GM19023 (cell line): ENCODE results near the gene TTC39B.
"Not testable (repeated sequence)": the region's sequence is repeated elsewhere in the genome, so short reads cannot be mapped to it uniquely, and the experiment has no call there.

Experiments
- ATAC-seq: cut with Tn5 transposase; IDR thresholded peaks from one replicate; pipeline ENCODE4 v1.9.1; 2021; ENCODE audit warnings: mild to moderate bottlenecking, moderate library complexity; ENCODE audit not compliant: unreplicated experiment

The TTC39B gene

DNA sequence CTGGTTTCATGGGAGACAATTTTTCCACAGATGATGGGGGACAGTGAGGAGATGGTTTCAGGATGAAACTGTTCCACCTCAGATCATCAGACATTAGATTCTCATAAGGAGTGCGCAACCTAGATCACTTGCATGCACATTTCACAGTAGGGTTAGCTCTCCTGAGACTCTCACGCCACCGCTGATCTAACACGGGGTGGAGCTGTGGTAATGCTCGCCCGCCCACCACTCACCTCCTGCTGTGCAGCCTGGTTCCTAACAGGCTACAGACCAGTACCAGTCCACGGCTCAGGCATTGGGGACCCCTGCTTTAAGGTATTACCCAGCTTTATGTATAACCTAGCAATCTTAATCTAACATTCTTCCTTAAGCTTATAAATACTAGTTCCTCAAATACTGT lies 35.6 kb downstream of the TTC39B start:
- ATAC-seq, result no peak

DNA sequence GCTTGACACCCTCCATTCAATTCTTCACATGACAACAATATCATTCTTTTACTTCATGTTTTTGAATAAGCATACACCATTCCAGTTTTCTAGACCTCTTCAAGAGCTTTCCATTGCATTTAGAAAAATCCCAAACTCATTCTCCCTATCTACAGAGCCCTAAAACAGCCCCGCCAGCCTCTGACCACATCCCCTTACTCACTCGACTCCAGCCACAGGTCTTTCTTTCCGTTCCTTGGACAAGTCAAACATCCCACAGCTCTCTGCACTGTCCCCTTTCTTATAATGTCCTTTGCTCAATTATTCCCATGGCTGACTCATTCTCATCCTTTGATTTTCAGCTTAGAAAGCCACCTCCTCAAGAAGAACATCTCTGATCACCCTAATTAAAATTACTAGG lies 38.2 kb downstream of the TTC39B start:
- ATAC-seq, result no peak

DNA sequence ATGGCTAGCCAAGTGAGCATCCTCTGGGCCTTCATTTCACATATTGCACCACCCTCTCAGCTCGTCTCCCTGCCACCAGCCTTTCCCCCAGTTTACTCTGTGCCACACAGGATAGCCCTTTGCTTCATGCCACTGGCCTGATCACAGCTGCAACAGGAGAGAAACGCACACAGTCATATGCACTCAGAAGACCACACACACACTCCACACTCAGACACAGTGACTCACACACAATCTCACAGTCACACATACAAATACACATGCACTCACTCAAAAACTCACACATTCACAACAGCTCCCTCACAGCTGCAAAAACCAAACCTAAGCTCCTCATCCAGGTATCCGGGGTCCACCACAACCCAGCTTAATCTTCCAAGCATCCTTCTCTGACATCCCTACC lies 38.7 kb downstream of the TTC39B start:
- ATAC-seq, result no peak

DNA sequence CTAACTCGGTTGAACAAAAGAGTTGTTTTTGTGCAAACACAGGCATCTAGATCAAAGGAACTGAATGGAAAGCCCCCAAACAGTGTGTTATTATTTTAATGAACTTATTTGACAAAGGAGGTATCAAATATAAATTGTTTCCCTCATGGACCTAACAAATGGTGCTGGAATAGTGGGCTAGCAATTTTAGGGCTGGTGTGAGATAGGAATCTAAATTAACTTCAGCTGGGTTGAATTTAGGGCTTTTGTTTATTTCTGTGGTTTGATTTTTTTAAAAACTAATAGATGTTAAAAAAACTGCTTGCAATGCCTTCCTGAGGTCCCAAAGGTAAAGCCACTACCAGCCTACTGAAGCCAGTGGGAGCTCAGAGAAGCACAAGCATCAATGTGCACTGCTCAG lies 42.1 kb downstream of the TTC39B start:
- ATAC-seq, result no peak

DNA sequence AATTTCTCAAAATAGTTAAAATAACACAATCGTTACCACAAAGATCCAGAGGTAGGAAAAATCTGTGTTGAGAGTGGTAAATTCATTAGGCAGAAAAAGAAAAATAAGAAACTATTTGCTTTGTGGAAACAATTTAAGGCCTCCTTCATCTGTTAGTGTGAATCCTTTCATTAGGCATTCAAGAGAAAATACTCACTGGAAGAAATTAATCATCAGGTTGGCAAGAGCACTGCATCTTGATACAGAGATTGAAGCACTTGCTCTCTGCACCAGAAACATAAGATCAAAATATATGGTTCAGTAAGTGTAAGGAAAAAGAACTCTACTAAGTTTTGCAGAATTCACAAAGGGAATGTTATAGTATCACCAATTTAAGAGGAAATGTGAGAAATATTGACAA lies 44.4 kb downstream of the TTC39B start:
- no peak for ATAC-seq

DNA sequence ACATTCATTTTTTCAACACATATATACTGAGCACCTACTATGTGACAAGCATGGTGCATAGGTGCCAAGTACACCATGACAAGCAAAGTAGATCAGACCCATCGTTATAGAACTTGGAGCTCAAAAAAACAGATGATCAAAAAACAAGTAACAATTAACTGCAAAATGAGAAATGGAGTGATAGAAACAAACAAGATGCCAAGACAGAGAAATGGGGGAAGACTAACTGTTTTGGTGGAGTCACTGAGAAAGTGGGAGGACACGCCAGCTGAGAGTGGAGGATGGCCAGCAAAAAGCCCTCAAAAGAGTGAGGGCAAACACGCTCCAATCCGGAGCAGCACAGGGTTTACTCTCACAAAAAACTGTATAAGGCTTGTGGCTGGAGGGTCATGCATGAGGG lies 50.6 kb downstream of the TTC39B start:
- no peak for ATAC-seq

DNA sequence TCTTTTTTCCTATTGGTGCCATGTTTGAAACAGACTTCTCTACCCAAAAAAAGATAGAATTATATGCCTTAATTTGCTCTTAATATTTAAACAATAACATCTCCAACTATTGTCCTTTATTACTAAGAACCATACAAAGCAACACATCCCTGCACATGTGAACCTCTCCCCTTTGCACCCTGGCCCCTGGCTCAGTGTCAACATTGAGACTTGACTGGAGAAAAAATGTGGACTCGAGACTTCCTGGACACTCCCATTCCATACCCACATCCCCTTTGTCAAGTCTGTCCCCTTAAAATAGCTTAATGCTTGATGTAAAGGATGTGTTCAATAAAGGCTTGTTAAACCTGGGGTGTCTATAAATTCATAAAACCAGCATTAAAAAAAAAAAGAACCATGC lies 53.2 kb downstream of the TTC39B start:
- no peak for ATAC-seq

DNA sequence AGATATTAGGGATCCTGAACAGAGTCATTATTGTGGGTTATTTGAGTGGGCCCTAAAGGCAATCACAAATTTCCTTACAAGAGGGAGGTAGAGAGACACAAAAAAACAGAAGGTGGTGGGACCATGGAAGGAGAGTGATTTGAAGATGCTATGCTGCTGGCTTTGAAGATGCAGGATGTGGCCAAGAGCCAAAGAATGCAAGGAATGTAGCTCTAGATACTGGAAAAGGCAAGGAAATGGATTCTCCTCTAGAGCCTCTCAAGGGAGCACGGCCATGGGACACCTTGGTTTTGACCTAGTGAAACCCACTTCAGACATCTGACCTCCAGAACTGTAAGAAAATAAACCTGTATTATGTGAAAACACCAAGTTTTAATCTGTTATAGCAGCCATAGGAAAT lies 53.8 kb downstream of the TTC39B start:
- no peak for ATAC-seq

DNA sequence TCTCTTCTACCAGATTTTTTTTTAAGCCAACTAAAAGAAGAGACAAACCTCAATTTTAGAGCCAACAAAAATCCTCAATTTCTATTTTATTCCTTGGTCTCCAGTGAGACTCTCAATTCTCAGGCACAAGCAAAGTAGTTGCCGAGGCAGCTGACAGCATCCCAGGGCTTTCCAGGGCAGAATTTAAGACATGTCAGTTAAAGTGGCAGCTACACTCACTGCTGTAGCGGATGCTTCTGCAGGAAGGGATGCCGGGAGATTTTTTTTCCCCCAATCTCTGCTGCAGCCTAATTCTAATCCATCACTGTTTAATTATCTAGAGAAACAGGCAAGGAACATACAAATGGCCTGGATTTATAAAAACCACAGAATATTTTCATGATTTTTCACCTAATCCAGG lies 57.0 kb downstream of the TTC39B start:
- ATAC-seq, result no peak

DNA sequence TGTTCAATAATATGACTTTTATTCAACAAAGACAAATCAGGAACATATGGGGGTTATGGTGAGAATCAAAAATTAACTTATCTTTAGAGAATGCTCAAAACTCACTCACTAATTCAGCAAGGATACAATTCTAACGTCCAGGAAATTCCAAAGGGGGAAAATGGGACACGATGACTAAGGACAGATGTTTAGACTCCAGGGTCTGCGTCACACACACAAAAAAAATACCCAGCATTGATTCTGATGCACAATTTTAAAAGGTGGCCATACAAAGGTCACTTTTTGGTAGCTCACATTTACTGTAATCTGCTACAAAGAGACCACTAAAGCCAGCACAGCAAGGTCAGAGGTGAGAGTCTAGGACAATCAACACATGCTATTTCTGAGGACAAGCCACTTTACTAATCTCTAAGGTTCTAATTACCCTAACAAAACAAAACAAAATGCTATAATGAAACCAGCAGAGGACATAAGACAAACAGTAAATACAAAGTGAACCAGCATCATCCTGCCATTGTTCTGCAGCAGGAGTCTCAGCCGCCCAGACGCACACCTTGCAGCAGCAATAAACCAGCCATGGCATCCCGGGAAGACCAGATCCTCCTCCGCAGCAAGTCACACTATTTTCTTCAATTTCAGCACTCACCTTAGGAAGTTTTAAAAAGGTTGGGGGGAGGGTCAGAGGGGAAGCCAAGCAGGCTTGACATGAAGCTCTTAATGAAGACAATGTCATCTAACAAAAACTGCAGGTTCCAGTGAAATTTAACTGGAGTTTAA lies 57.8 kb downstream of the TTC39B start:
- ATAC-seq, result no peak

DNA sequence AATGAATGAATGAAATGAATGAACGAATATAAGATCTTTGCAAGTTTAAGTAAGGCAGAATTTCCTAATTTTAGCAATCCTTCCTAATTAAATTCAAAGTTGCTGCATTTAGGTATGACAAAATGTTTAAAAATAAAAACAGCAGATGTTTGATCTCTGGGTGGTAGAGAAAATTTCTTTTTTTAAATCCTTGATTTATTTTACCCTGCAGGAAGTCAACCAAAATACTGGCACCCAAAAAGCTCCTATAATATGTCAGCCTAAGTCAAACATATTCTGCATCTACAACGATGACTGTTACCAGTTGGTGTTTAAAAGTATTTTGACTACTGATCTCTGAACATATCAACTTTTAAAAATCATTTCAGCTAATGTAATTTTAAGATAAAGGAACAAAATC lies 58.4 kb downstream of the TTC39B start:
- no peak for ATAC-seq

DNA sequence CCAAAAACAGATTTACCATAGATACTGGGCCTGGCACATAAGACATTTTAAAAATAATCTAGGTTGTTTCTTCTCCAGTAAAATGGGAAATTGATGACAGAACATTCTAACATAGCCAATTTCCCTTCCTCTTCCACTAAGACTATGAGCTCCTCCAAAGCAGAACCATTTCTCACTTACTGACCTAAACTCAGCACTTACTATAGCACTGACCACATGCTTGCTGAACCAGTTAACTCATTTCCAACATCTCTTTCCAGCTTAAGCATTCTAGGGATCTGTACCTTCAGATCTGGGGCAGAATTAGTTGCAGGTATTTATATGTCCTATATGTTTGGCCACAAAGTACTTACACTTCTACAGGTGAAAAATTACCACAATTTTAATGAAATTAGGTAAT lies 58.9 kb downstream of the TTC39B start:
- no peak for ATAC-seq

DNA sequence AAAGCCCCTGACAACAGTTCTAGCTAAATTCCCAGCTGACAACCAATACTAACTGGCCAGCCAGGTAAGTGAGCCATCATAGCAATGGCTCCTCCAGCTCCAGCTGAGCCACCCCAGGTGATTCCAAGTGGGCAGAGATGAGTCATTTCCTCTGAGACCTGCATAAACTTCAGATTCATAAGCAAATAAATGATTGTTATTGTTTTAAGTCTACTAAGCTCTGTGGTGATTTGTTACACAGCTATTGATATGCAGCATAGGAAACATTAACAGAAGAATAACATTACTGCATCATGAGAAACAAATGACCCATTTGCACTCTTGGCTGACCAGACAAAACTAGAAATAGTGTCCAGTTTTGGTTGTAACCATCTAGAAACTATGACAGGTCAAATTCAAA lies 60.3 kb downstream of the TTC39B start:
- ATAC-seq, result no peak

DNA sequence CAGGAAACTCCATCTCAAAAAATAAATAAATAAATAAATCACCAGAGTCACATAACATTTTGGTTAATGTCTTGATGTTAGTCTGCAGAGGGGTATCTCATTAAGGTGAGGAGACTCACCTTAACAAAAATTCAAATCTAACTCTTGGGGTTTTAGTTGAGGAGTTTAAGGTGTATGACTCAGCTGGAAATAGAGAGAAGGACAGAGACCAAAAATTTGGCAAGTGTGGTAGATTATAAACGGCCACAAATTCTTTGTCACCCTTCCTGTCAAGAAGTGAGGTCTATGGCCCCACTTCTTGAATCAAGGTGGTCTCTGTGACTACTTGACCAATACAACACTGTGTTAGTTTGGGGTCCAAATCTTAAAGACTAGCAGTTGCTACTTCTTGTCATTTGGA lies 60.8 kb downstream of the TTC39B start:
- ATAC-seq, result no peak

DNA sequence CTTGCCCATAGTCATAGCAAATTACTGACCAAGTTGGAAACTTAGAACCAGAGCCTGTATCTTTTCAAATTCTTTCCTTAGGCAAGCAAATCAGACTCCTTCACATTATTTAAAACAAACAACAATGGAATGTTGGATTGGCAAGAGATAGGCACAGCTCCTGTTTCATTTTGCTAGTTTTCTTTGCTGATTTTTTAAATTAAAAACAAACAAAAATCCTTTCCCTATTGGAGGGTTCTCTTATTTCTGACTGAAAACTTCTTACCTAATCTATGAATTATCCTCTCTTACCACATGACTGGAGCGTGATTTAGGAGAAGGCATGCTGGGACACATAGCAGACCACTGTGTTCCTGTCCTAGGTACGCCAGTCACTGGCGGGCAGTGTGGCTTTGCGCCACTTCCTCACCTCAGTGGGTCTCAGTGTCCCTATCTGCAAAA lies 63.0 kb downstream of the TTC39B start:
- no peak for ATAC-seq

DNA sequence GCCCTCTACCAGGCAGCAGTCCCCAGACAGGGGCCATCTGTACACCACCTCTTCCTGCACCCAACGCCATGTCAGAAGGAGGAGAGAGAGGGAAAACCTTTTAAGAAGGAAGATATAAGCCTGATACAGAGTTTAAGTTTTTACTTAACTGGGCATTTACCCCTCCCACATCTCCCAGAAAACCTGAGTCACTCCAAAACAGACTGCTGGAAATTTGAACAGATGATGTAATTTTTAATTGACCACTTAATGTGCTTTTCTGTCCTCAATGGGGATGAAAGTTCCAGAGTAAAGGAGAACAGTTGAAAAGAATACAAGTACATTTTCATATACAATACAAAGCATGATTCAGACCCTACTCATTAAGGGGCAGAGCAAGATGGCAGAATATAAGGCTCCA lies 63.9 kb downstream of the TTC39B start:
- ATAC-seq, result no peak

DNA sequence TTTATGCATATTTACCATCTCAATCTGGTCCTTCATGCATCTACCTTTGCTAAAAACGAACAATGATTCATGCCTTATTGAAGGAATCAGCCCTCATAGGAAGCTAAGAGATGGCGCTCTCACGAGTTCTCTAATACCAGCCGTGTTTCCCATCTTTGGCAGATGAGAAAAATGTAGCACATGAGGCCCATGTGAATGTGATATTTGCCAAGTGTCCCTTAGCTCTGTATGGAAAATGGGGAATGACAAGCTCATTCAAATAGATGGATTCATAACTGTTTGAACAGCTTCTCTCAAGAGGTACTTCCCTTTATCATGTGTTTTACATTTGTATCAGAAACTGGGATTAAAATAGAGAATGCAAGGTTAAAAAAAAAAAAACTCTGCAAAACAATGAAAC lies 66.1 kb downstream of the TTC39B start:
- ATAC-seq, result no peak

DNA sequence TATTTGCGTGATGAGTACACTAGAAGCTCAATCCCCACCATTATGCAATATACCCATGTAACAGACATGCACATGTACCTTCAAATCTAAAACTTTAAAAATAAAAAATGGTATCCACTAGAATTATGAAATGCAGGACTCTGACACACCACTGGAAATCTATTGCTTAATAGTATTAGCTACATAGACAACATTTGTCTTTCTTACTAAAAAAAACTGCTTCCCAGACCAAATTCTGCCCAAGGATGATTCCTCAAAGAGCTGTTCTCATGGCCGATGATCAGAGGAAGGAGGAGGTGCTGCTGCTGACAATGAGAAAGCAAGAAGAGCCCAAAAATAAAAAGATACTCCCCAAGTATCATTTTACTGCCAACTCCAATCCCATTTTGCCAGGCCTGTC lies 67.2 kb downstream of the TTC39B start:
- no peak for ATAC-seq

DNA sequence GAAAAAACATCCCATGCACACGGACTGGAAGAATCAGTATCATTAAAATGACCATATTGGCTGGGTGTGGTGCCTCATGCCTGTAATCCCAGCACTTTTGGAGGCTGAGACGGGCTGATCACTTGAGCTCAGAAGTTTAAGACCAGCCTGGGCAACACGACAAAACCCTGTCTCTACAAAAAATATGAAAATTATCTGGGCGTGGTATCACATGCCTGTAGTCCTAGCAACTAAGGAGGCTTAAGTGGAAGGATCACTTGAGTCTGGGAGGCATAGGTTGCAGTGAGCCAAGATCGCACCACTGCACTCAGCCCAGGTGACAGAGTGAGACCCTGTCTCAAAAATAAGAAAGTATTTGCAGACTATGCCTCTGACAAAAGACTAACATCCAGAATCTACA lies 68.4 kb downstream of the TTC39B start:
- ATAC-seq, result no peak

DNA sequence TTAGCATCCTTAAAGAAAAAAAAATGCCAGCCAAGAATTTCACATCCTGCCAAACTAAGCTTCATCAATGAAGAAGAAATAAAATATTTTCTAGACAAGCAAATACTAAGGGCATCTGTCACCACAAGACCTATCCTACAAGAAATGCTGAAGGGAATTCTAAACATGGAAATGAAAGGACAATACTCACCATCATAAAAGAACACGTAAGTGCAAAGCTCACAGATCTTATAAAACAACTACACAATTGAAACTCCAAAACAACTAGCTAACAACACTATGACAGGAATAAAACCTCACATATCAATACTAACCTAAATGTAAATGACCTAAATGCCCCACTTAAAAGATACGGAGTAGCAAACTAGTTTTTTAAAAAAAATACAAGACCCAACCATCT lies 71.4 kb downstream of the TTC39B start:
- ATAC-seq, result no peak

DNA sequence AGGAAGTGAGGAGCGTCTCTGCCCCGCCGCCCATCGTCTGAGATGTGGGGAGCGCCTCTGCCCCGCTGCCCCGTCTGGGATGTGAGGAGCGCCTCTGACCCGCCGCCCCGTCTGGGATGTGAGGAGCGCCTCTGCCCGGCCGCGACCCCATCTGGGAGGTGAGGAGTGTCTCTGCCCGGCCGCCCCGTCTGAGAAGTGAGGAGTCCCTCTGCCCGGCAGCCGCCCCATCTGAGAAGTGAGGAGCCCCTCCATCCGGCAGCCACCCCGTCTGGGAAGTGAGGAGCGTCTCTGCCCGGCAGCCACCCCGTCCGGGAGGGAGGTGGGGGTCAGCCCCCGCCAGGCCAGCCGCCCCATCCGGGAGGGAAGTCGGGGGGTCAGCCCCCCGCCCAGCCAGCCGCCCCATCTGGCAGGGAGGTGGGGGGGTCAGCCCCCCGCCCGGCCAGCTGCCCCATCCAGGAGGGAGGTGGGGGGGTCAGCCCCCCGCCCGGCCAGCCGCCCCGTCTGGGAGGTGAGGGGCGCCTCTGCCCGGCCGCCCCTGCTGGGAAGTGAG lies 73.0 kb downstream of the TTC39B start:
- not testable (repeated sequence) for ATAC-seq

DNA sequence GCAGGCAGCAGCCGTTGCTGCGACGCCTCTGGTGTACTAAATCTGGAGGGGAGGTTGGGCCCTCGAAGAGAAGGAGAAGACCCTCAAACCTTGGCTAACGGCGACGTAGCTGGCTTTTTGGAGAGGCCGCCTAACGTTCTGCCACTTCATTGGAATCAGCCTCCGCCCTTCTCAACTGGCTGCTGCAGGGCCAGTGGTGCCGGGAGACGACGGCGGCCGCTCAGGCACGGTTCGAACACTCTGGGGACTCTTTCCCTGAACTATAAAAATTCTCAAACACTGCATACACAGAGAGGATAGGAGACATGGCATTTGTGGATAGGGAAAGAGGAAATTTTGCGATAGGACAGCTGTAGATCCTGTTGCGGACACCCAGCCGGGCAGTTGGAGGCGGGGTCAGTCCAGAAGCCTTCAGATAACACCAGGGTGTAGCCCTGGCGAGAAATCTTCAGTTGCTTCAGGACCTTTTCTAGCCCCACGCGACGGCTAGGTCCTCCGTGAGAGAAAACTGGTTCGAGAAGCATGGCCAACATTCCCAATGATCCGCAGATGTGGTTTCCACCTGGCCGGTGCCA lies 74.2 kb downstream of the TTC39B start:
- not testable (repeated sequence) for ATAC-seq
